RPMI8226 (cell line): ENCODE data around the gene TMEM131L.
"Not testable (repeated sequence)": the region's sequence is repeated elsewhere in the genome, so short reads cannot be mapped to it uniquely, and the experiment has no call there.

Experiments
- DNase-seq: peaks from one replicate; pipeline ENCODE4 v3.0.0-alpha.2; 2015

Gene TMEM131L

GRCh38 chr4:153466081-153466948 lies at the start of gene TMEM131L:
TSS of gene TMEM131L (plus strand) at chr4:153466360. CDS start at chr4:153466398, 38 bp downstream.
- DNase-seq, result peak; percentile 78

GRCh38 chr4:153416456-153416855 lies 49.7 kb upstream of the TMEM131L start:
- not testable (repeated sequence) for DNase-seq

- no peak for DNase-seq
These were observed 48.0 kb upstream of the TMEM131L start for GRCh38 chr4:153418121-153418520.

GRCh38 chr4:153418558-153418957 lies 47.6 kb upstream of the TMEM131L start:
- DNase-seq, result no peak

GRCh38 chr4:153419029-153419428 lies 47.1 kb upstream of the TMEM131L start:
- DNase-seq, result no peak

- no peak for DNase-seq
These were observed 46.4 kb upstream of the TMEM131L start for GRCh38 chr4:153419673-153420278.

GRCh38 chr4:153420361-153420760 lies 45.8 kb upstream of the TMEM131L start:
- no peak for DNase-seq

- DNase-seq, result no peak
These were observed 44.2 kb upstream of the TMEM131L start for GRCh38 chr4:153421941-153422340.

- DNase-seq, result no peak
These were observed 39.8 kb upstream of the TMEM131L start for GRCh38 chr4:153426207-153426885.

GRCh38 chr4:153427363-153428071 lies 38.6 kb upstream of the TMEM131L start:
- DNase-seq, result no peak

- no peak for DNase-seq
These were observed 37.2 kb upstream of the TMEM131L start for GRCh38 chr4:153428941-153429475.

- DNase-seq, result peak; percentile 85
These were observed 33.0 kb upstream of the TMEM131L start for GRCh38 chr4:153432965-153433753.

- DNase-seq, result no peak
These were observed 32.4 kb upstream of the TMEM131L start for GRCh38 chr4:153433754-153434105.

- no peak for DNase-seq
These were observed 32.0 kb upstream of the TMEM131L start for GRCh38 chr4:153434190-153434589.

- peak; percentile 68 for DNase-seq
These were observed 27.0 kb upstream of the TMEM131L start for GRCh38 chr4:153438916-153439756.

- no peak for DNase-seq
These were observed 26.3 kb upstream of the TMEM131L start for GRCh38 chr4:153439831-153440230.

GRCh38 chr4:153440475-153440874 lies 25.7 kb upstream of the TMEM131L start:
- DNase-seq, result peak; percentile 9

GRCh38 chr4:153447175-153447905 lies 18.8 kb upstream of the TMEM131L start:
- DNase-seq, result no peak

GRCh38 chr4:153448003-153448731 lies 18.0 kb upstream of the TMEM131L start:
- no peak for DNase-seq

GRCh38 chr4:153449338-153449737 lies 16.8 kb upstream of the TMEM131L start:
- no peak for DNase-seq
